GM10266 (cell line): Measurements from ENCODE around the gene MRPS12.

ENCODE experiments used
- DNase-seq: peaks from one replicate; pipeline ENCODE4 v3.0.0; 2012; ENCODE audit errors: extremely low spot score
- CTCF ChIP-seq: IDR thresholded peaks from 2 replicates; pipeline ENCODE4 v1.5.1; 2012; ENCODE audit warnings: mild to moderate bottlenecking, low read depth; ENCODE audit not compliant: control insufficient read depth, insufficient read depth; ENCODE audit errors: missing control alignments

MRPS12 gene

GRCh38 chr19:38911388-38912001, 19.2 kb upstream of the MRPS12 start:
- TF ChIP-seq CTCF: no peak
- DNase-seq: no peak

GRCh38 chr19:38912600-38913514, 17.9 kb upstream of the MRPS12 start:
- no peak for TF ChIP-seq CTCF
- peak; percentile 57 for DNase-seq

GRCh38 chr19:38913958-38914357, 16.8 kb upstream of the MRPS12 start:
- DNase-seq: no peak
- no peak for TF ChIP-seq CTCF

- no peak for DNase-seq
- TF ChIP-seq CTCF: no peak
These were observed 15.1 kb upstream of the MRPS12 start for GRCh38 chr19:38915329-38916321.

- TF ChIP-seq CTCF: no peak
- DNase-seq: no peak
These were observed 13.2 kb upstream of the MRPS12 start for GRCh38 chr19:38917516-38917915.

GRCh38 chr19:38917921-38918491, 12.7 kb upstream of the MRPS12 start:
- no peak for TF ChIP-seq CTCF

More at GRCh38 chr19:38917921-38918491, 12.7 kb upstream of the MRPS12 start:
- DNase-seq: no peak
